Measurements from ENCODE around the gene ACOX3. TPM values are rescaled to one million over a fixed set of nuclear protein-coding genes. Genes with fewer than 3 reads are reported as not detected.

ACOX3 gene
- total RNA-seq, 2 experiments from 2014 or later: 12.7 to 16.8 TPM

DNA sequence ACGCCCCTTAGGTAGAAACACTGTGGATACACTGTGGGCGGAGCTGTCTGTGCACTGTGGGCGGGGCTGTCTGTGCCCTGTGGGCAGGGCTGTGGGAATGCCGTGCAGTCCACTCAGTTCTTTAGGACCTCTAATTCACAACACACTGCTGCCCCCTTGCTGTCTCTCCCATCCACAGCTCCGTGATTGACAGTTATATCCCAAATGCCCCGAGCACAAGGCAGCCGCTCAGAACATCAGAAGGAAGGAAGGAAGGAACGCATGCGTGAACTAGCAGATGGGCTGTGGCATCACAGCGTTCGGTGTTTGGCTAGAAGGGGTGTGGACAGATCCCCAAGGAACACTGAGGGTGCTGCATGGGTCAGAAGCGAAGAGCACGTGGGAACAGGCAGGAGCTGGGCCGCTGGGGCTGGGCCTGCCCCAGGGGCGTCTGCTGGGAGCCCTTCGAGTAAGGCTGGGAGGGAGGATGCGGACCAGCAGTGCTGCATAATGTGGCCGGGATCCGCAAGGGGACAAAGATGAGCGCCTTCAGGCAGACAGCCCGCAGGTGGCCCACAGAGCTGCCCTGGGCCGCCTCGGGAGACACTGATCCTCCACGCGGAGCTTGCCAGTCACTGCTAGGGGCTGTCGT, 29.8 kb downstream of the ACOX3 start:
- Histone ChIP-seq H3K4me2 (ENCODE audit: low read length) (no peak overlapping the region), H2AFZ (ENCODE audit: low read length) (no peak overlapping the region), H3K4me3 (ENCODE audit: low read depth, low read length, poor library complexity, severe bottlenecking) (no peak overlapping the region), H4K20me1 (ENCODE audit: insufficient read depth, low read length) (no peaks in the 10 kb centered on the region), H3K4me1 (ENCODE audit: insufficient read depth, low read length, poor library complexity, severe bottlenecking) (no peaks in the 10 kb centered on the region), H3K9me3 (ENCODE audit: low read length) (no peaks in the 10 kb centered on the region), H3K36me3 (ENCODE audit: insufficient read depth, low read length) (peaks cover 7% of the 10 kb centered on the region; the same call in 1 of the 2 replicates), H3K79me2 (ENCODE audit: insufficient read depth, low read depth, low read length) (no peaks in the 10 kb centered on the region), H3K9me2 (ENCODE audit: insufficient read depth, low read length) (no peaks in the 10 kb centered on the region), H3K27ac (ENCODE audit: low read depth, low read length, poor library complexity, severe bottlenecking) (no peak overlapping the region)
- CTCF ChIA-PET (ENCODE audit: unreplicated experiment): no interaction called here
- POLR2A ChIA-PET: no interaction called here
- no TSS peak for BruUV-seq (replicated peaks)
- no peak for DNase-seq (ENCODE audit: low spot score)
- TF ChIP-seq, protein P1, sequence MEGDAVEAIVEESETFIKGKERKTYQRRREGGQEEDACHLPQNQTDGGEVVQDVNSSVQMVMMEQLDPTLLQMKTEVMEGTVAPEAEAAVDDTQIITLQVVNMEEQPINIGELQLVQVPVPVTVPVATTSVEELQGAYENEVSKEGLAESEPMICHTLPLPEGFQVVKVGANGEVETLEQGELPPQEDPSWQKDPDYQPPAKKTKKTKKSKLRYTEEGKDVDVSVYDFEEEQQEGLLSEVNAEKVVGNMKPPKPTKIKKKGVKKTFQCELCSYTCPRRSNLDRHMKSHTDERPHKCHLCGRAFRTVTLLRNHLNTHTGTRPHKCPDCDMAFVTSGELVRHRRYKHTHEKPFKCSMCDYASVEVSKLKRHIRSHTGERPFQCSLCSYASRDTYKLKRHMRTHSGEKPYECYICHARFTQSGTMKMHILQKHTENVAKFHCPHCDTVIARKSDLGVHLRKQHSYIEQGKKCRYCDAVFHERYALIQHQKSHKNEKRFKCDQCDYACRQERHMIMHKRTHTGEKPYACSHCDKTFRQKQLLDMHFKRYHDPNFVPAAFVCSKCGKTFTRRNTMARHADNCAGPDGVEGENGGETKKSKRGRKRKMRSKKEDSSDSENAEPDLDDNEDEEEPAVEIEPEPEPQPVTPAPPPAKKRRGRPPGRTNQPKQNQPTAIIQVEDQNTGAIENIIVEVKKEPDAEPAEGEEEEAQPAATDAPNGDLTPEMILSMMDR (conservative IDR thresholded peaks at IDR 0.05; ENCODE audit: low read length): no peak; the same call in 1 of the 2 replicates
- no peak for TF ChIP-seq EZH2phosphoT487 (IDR thresholded peaks at IDR 0.05; ENCODE audit: borderline replicate concordance, low read depth, low read length)
- intact Hi-C loops (cut with micrococcal nuclease; ENCODE audit: unreplicated experiment): no loop called here

DNA sequence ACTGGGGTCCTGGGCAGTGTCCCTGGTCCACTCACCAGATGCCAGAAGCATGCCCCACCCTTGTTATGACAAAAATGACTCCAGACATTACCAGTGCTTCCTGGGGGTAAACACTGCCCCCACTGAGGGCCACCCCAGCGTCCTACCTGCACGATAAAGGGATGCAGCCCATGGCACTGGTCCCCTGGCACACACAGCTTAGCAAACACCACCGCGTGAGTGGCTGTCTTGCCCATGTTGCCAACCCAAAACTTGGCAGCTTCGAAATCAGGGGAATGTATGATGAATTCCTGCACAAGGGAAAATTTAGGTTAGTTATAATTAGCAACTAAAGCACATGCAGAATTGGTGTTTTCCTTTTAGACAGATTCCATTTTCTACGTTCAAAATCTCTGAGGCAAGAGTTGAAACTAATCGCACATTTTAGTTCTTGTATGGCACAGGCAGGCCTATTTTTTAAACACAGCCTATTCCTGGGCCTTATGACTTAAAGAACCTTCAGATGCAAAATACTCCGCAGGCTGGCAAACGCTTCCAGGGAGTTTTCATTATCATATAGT, 30.4 kb downstream of the ACOX3 start:
- Histone ChIP-seq H3K4me1 (ENCODE audit: insufficient read depth, low read length, poor library complexity, severe bottlenecking) (no peaks in the 10 kb centered on the region), H3K36me3 (ENCODE audit: insufficient read depth, low read length) (peaks cover 13% of the 10 kb centered on the region; the same call in 1 of the 2 replicates), H3K9me2 (ENCODE audit: insufficient read depth, low read length) (no peaks in the 10 kb centered on the region), H3K9me3 (ENCODE audit: low read length) (no peaks in the 10 kb centered on the region), H3K27ac (ENCODE audit: low read depth, low read length, poor library complexity, severe bottlenecking) (no peak overlapping the region), H4K20me1 (ENCODE audit: insufficient read depth, low read length) (no peaks in the 10 kb centered on the region), H2AFZ (ENCODE audit: low read length) (no peak overlapping the region), H3K4me2 (ENCODE audit: low read length) (no peak overlapping the region), H3K79me2 (ENCODE audit: insufficient read depth, low read depth, low read length) (no peaks in the 10 kb centered on the region), H3K4me3 (ENCODE audit: low read depth, low read length, poor library complexity, severe bottlenecking) (no peak overlapping the region)
- intact Hi-C loops (cut with micrococcal nuclease; ENCODE audit: unreplicated experiment): no loop called here
- DNase-seq (ENCODE audit: low spot score): no peak
- BruUV-seq (replicated peaks): no TSS peak
- ChIA-PET CTCF (ENCODE audit: unreplicated experiment) (no interaction called here), POLR2A (no interaction called here)
- TF ChIP-seq, protein P1 (conservative IDR thresholded peaks at IDR 0.05; ENCODE audit: low read length): no peak
- TF ChIP-seq EZH2phosphoT487 (IDR thresholded peaks at IDR 0.05; ENCODE audit: borderline replicate concordance, low read depth, low read length): no peak

Measured in OCI-LY7 (cell line).